Heart right ventricle (tissue), 16 donors: ENCODE results near the gene AKT3. TPM values are rescaled to one million over a fixed set of nuclear protein-coding genes. Genes with fewer than 3 reads are reported as not detected.

Experiments
- ATAC-seq, 8 donors: fragments of 200-7000 bp; cut with Tn5 transposase; one replicate each; pipeline ENCODE4 v1.9.1; 2020; ENCODE audit warnings: mild to moderate bottlenecking in 8 of 8, moderate library complexity in 8 of 8, moderate number of reproducible peaks in 1 of 8
- DNase-seq, 2 donors: peaks; one replicate each; pipeline ENCODE4 v3.0.0-alpha.2; 2020
- H3K27ac ChIP-seq, 10 donors: fragments of 200-600 bp; sonication (generic) in 2 of 10; one replicate each; pipeline versions ENCODE4 v1.5.0 to v1.8.0; 2020 to 2022; ENCODE audit warnings: mild to moderate bottlenecking in 3 of 10
- H3K27me3 ChIP-seq, 7 donors: fragments of 200-600 bp; one replicate each; pipeline ENCODE4 v1.8.0; 2021 to 2022; ENCODE audit warnings: mild to moderate bottlenecking in 2 of 7
- H3K36me3 ChIP-seq, 9 donors: fragments of 200-600 bp; sonication (generic) in 1 of 9; one replicate each; pipeline versions ENCODE4 v1.5.0 to v1.8.0; 2020 to 2022; ENCODE audit warnings: mild to moderate bottlenecking in 2 of 9
- H3K4me1 ChIP-seq, 9 donors: fragments of 200-600 bp; sonication (generic) in 1 of 9; one replicate each; pipeline versions ENCODE4 v1.5.0 to v1.8.0; 2020 to 2022; ENCODE audit warnings: mild to moderate bottlenecking in 4 of 9
- H3K4me3 ChIP-seq, 10 donors: fragments of 200-600 bp; sonication (generic) in 2 of 10; one replicate each; pipeline versions ENCODE4 v1.5.0 to v1.8.0; 2020 to 2022; ENCODE audit warnings: mild to moderate bottlenecking in 7 of 10, moderate library complexity in 2 of 10
- H3K9me3 ChIP-seq, 11 donors: fragments of 200-600 bp in 10 of 11; sonication (generic) in 2 of 11; one replicate each; pipeline versions ENCODE4 v1.5.0 to v1.8.0; 2013 to 2022; ENCODE audit warnings: mild to moderate bottlenecking in 2 of 11, control low read depth in 1 of 11, moderate library complexity in 1 of 11
- WGBS, 2 donors: extraction: QIAGEN DNeasy Blood & Tissue Kit; methylation state at CpG; one replicate each; pipeline ENCODE4 v1.1.7; 2013; ENCODE audit warnings: inconsistent platforms in 1 of 2; 5-methylcytosine and 5-hydroxymethylcytosine counted together
- intact Hi-C, 10 donors: fragments of 100-400 bp; cut with DNase I; formaldehyde crosslinking; loops; one replicate each; pipeline versions ENCODE4 v1.11.1 to v1.14.2; 2022
- polyA plus RNA-seq, 2 donors: library from polyadenylated mRNA; stranded (reverse); fragments of 200-250 nt; gene quantifications; one replicate each; pipeline ENCODE4 v1.2.3, GENCODE V29; 2013
- total RNA-seq, 10 donors: library from RNA; stranded (reverse); fragmentation: NEBNext Ultra II Directional in 3 of 10; extraction: Animal tissue kit (Norgen Biotek cat#: 25700) in 3 of 10; gene quantifications; one replicate each; pipeline versions ENCODE4 v1.2.1 to v1.2.4, GENCODE V29; 2021 to 2023
- TF ChIP-seq, protein P1 (sequence below), 9 donors: fragments of 200-600 bp; sonication (generic) in 2 of 9; IDR thresholded peaks; one replicate each; pipeline versions ENCODE4 v1.5.0 to v1.8.0; 2021 to 2022; ENCODE audit warnings: antibody characterized with exemption in 9 of 9, mild to moderate bottlenecking in 5 of 9, moderate library complexity in 1 of 9
- donor health status: Arrhythmogenic right ventricular cardiomyopathy.
- donor health status: ischemic (EF 13 %, LVEDD 7.1; RV severe dilation, severe dysfunction).
- donor health status: healthy with polysubstance abuse.
- donor health status: DM: no; HTN: yes; CAD: no.
- donor health status: DM: no; HTN: no; CAD: no.
- donor health status: ischemic (EF 25% LVEDD 6.9; RV normal size, moderate dysfunction).
- donor health status: ischemic (EF 25% LVEDD 5.7; RV mildly dilated, moderate dysfunction).
- donor health status: healthy.
- donor health status: DM: yes; HTN: yes; CAD: no.
- donor health status: Ischemic cardiomyopathy.
- donor health status: ischemic (EF 35%, LVEDD 5.7; RV mildly dilated, moderate dysfunction).
- donor health status: nonischemic (EF 11% LVEDD 7.7; RV severe dilation, severe dysfunction).
- donor health status: DM: yes; HTN: yes; CAD: no.
- donor health status: PGD.
- donor health status: ischemic (EF 29% LVEDD 5.4; RV normal size, mild dysfunction).
- donor health status: nonischemic (EF 23%, LVEDD 6.1; RV moderate dilation, normal function).

AKT3 gene
- total and polyA plus RNA-seq, 12 donors, result 6.5 to 27.6 (median 17.7) TPM

GRCh38 chr1:243508943-243509342, 341.1 kb downstream of the AKT3 start:
- Histone ChIP-seq H3K27ac (no peak overlapping the region), H3K4me3 (no peak overlapping the region), H3K27me3 (no peaks in the 10 kb centered on the region), H3K9me3 (no peaks in the 10 kb centered on the region), H3K36me3 (peaks cover 0 to 53% (median 0%) of the 10 kb centered on the region in 9 donors), H3K4me1 (peaks cover 0 to 17% (median 9%) of the 10 kb centered on the region in 9 donors)
- WGBS, 2 donors, result 98 to 100% methylated on average over 1 of the region's 1 CpG
- TF ChIP-seq, protein P1, sequence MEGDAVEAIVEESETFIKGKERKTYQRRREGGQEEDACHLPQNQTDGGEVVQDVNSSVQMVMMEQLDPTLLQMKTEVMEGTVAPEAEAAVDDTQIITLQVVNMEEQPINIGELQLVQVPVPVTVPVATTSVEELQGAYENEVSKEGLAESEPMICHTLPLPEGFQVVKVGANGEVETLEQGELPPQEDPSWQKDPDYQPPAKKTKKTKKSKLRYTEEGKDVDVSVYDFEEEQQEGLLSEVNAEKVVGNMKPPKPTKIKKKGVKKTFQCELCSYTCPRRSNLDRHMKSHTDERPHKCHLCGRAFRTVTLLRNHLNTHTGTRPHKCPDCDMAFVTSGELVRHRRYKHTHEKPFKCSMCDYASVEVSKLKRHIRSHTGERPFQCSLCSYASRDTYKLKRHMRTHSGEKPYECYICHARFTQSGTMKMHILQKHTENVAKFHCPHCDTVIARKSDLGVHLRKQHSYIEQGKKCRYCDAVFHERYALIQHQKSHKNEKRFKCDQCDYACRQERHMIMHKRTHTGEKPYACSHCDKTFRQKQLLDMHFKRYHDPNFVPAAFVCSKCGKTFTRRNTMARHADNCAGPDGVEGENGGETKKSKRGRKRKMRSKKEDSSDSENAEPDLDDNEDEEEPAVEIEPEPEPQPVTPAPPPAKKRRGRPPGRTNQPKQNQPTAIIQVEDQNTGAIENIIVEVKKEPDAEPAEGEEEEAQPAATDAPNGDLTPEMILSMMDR (IDR thresholded peaks at IDR 0.05), result no peak
- no peak for DNase-seq
- intact Hi-C loops, result no loop called here
- no peak for ATAC-seq

DNA sequence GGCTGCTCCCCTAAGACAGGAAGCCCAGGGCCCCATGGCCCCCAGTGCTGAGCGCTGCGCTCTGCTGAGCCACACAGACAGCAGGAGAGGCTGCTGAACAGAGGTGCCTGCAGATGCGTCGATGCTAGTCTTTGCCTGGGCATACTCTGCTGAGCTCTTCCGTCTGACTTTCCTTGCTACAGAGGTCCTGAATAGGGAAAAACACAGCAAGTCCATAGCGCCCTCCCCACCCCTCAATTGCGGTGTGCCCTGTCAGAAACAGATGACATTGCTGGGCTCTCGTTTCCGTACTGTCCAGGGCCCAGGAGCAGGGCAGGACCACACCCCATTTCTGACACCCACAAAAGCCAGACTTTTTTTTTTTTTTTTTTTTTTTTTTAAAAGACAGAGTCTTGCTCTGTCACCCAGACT, 341.7 kb downstream of the AKT3 start:
- no peak for ATAC-seq
- DNase-seq, result no peak
- Histone ChIP-seq H3K27ac (peak overlapping the region in 1 of 10 donors; percentile 33), H3K36me3 (peaks cover 0 to 60% (median 0%) of the 10 kb centered on the region in 9 donors), H3K4me3 (no peak overlapping the region), H3K4me1 (peaks cover 0 to 17% (median 9%) of the 10 kb centered on the region in 9 donors), H3K27me3 (no peaks in the 10 kb centered on the region), H3K9me3 (no peaks in the 10 kb centered on the region)
- intact Hi-C loops, result no loop called here
- TF ChIP-seq, protein P1 (IDR thresholded peaks at IDR 0.05), result no peak
- WGBS, 2 donors, result 86 to 90% methylated on average over 9 of the region's 9 CpGs

- Histone ChIP-seq H3K36me3 (peaks cover 0 to 65% (median 0%) of the 10 kb centered on the region in 9 donors), H3K4me1 (peaks cover 0 to 17% (median 9%) of the 10 kb centered on the region in 9 donors), H3K27me3 (no peaks in the 10 kb centered on the region), H3K9me3 (no peaks in the 10 kb centered on the region), H3K4me3 (no peak overlapping the region), H3K27ac (no peak overlapping the region)
- TF ChIP-seq, protein P1 (IDR thresholded peaks at IDR 0.05), result no peak
- ATAC-seq, result no peak
- 83 to 85% methylated on average over 8 of the region's 8 CpGs for WGBS, 2 donors
- intact Hi-C loops, result no loop called here
- DNase-seq, result no peak
These were observed 342.3 kb downstream of the AKT3 start for GRCh38 chr1:243507672-243508302.

DNA sequence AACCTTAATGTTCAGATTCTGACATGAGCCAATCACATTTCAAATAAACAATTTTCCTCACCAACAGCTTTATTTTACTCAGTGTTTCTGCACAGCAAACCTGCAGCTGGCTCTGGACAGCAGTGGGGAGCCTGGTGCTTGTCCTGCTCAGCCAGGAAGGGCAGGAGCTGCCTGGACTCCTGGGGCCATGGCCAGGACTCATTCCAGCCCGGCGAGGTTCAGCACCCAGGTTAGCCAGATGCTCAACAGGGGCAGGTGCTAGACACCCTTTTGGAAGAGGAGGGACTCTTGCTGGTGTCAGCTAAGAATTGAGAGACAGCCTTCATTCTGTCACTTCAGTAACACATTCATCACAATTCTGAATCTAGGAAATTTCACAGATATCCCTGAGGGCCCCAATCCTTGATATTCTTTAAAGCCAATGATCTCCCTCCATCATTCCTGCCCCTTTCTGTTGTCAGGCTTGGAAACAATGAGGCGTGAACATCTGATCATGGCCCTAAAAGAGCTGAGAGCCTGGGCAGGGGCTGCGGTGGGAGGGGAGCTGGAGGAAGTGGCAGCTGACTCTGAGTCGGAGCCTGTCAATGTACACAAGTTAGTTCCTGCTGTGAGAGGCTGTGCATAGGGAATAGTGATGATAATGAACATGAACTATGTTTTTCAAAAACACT, 342.9 kb downstream of the AKT3 start:
- H3K4me3 ChIP-seq, result no peak overlapping the region
- H3K9me3 ChIP-seq, result no peaks in the 10 kb centered on the region
- no peaks in the 10 kb centered on the region for H3K27me3 ChIP-seq
- TF ChIP-seq, protein P1 (IDR thresholded peaks at IDR 0.05), result no peak
- DNase-seq (no peak), ATAC-seq (no peak)
- intact Hi-C loops, result no loop called here
- peaks cover 0 to 17% (median 9%) of the 10 kb centered on the region in 9 donors for H3K4me1 ChIP-seq
- WGBS, 2 donors, result 84 to 87% methylated on average over 5 of the region's 5 CpGs
- peak overlapping the region in 1 of 10 donors; percentile 51 for H3K27ac ChIP-seq
- H3K36me3 ChIP-seq, result peaks cover 0 to 70% (median 0%) of the 10 kb centered on the region in 9 donors
